ENCODE measurements around the gene SBF1. TPM values are rescaled to one million over a fixed set of nuclear protein-coding genes. Genes with fewer than 3 reads are reported as not detected.
"Not testable (repeated sequence)": the region's sequence is repeated elsewhere in the genome, so short reads cannot be mapped to it uniquely, and the experiment has no call there.

The SBF1 gene
- total RNA-seq, 1 donor: 75.1 TPM

DNA sequence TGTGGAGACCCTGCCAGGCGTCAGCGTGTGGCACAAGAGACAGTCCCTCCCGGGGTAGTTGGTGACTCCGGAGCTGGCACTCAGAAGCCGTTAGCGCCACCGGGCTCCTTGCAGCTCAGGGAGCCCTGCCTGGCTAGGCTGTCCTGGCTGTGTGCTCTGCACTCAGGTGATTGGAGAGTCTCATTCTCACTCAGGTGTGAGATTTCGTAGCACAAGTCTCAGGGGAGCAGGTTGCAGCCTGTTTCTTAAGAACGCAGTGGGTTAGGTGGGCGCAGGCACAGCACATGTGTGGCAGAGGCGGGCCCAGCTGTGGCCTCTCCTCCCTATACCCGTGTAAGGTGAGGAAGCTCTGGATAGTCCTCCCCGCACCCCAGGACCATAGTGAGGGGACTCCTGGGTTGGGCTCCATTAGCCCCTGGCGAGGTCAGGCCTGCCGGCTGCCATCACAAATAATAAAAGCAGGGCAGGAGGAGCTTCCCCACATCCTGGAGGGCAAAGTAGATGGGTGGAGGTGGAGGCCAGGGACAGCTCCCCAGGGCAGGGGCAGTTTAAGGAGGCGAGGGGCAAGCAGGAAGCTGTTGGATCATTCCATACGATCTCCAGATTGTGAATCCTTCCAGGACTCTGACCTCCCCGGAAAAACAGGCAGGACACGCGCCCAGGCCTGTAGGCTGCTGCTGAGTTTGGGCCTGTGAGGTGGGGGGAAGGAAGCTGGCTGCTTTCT lies 39.4 kb downstream of the SBF1 start:
- DNase-seq (ENCODE audit: low read depth): no peak
- H3K4me3 ChIP-seq (ENCODE audit: low read depth, low read length): no peak overlapping the region
- TF ChIP-seq, protein P1, sequence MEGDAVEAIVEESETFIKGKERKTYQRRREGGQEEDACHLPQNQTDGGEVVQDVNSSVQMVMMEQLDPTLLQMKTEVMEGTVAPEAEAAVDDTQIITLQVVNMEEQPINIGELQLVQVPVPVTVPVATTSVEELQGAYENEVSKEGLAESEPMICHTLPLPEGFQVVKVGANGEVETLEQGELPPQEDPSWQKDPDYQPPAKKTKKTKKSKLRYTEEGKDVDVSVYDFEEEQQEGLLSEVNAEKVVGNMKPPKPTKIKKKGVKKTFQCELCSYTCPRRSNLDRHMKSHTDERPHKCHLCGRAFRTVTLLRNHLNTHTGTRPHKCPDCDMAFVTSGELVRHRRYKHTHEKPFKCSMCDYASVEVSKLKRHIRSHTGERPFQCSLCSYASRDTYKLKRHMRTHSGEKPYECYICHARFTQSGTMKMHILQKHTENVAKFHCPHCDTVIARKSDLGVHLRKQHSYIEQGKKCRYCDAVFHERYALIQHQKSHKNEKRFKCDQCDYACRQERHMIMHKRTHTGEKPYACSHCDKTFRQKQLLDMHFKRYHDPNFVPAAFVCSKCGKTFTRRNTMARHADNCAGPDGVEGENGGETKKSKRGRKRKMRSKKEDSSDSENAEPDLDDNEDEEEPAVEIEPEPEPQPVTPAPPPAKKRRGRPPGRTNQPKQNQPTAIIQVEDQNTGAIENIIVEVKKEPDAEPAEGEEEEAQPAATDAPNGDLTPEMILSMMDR (IDR thresholded peaks at IDR 0.05; ENCODE audit: insufficient read depth, low read depth, low read length): no peak

GRCh38 chr22:50434849-50435248 lies 40.0 kb downstream of the SBF1 start:
- H3K4me3 ChIP-seq (ENCODE audit: low read depth, low read length): no peak overlapping the region
- TF ChIP-seq, protein P1 (IDR thresholded peaks at IDR 0.05; ENCODE audit: insufficient read depth, low read depth, low read length): no peak
- DNase-seq (ENCODE audit: low read depth): no peak

- H3K4me3 ChIP-seq (ENCODE audit: low read depth, low read length); DNase-seq (ENCODE audit: low read depth): not testable (repeated sequence)
These were observed 41.8 kb downstream of the SBF1 start for GRCh38 chr22:50432877-50433510.

GRCh38 chr22:50432131-50432876 lies 42.5 kb downstream of the SBF1 start:
- DNase-seq (ENCODE audit: low read depth): no peak
- H3K4me3 ChIP-seq (ENCODE audit: low read depth, low read length): no peak overlapping the region
- TF ChIP-seq, protein P1 (IDR thresholded peaks at IDR 0.05; ENCODE audit: insufficient read depth, low read depth, low read length): no peak

DNA sequence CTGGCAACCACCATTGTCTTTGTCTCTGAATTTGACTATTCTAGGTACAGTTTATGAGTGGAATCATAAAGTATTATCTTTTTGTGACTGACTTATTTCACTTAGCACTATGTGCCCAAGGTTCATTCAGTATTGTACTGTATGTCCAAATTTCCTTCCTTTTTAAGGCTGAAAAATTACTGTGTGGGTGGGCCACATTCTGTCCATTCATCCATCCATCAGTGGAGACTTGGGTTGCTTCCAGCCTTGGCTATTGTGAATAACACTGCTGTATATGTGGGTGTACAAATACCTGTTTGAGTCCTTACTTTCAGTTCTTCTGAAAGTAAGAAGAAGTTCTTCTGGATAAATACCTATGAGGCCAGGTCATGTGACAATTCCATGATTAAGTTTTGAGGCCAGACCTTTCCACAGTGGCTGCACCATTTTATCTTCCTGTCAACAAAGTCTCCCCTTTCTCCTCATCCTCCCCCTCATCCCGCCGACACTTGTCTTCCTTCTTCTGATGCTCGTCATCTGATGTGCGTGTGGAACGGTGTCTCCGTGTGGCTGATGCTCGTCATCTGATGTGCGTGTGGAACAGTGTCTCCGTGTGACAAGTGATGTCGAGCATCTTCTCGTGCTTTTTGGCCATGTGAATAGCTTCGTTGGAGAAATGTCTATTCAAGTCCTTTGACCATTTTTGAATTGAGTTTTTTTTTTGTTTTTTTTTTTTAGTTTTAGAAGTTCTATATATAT lies 49.5 kb downstream of the SBF1 start:
- no peak for DNase-seq (ENCODE audit: low read depth)
- TF ChIP-seq, protein P1 (IDR thresholded peaks at IDR 0.05; ENCODE audit: insufficient read depth, low read depth, low read length): no peak
- no peak overlapping the region for H3K4me3 ChIP-seq (ENCODE audit: low read depth, low read length)

GRCh38 chr22:50423956-50424355 lies 50.9 kb downstream of the SBF1 start:
- H3K4me3 ChIP-seq (ENCODE audit: low read depth, low read length): no peak overlapping the region
- TF ChIP-seq, protein P1 (IDR thresholded peaks at IDR 0.05; ENCODE audit: insufficient read depth, low read depth, low read length): no peak
- no peak for DNase-seq (ENCODE audit: low read depth)
